ENCODE results near the gene CDC42EP2.

GRCh38 chr11:65316227-65317024 is 1.8 kb downstream of the CDC42EP2 start:
- TF ChIP-seq POLR2A (IDR thresholded peaks at IDR 0.05; ENCODE audit: low read length) (no peak), GATA1 (IDR thresholded peaks at IDR 0.05; ENCODE audit: low read depth, low read length) (no peak)
